Stimulated activated naive CD8-positive, alpha-beta T cell treated with anti-CD3 and anti-CD28 coated beads, Interleukin-15, Interleukin-2, amounts not matched to agents 100 U/mL and 50 U/mL, for 24 hours (primary cell): Measurements from ENCODE around the gene CLSTN2.

Experiments
- ATAC-seq: fragments of 150-1000 bp; cut with Tn5 transposase; one replicate; pipeline ENCODE4 v1.10.0; 2021
- DNase-seq: peaks from one replicate; pipeline ENCODE4 v3.0.0; 2021

The CLSTN2 gene

DNA sequence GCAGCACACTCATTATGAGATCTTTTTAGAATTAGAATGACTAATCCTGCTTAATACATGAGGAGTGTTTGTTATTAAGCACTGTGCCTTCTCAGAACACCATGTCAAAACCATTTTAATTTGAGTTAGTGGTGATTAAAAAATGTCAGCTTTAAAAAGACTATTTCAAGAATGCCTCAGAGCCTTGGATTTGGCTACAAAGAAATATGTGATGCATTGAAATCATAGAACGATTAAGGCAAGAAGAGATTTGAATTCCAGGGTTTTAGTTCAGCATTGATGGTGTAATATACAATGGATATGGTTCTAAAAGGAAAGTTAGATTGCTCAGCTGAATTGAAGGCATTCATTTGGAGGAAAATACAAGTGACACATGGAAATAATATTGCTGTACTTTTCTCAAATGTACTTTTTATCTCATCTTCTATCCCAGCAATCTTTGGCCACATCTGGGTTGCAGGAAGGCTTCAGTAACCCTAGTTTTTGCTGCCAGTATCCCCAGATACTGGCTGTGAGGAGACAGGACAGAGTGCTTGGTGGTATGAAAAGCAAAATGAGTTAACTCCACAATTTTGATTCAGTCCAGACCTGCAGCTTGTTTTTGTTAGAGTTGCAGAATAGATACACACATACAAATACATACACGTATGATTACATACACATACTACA is 303.8 kb downstream of the CLSTN2 start:
- ATAC-seq (no peak), DNase-seq (no peak)

DNA sequence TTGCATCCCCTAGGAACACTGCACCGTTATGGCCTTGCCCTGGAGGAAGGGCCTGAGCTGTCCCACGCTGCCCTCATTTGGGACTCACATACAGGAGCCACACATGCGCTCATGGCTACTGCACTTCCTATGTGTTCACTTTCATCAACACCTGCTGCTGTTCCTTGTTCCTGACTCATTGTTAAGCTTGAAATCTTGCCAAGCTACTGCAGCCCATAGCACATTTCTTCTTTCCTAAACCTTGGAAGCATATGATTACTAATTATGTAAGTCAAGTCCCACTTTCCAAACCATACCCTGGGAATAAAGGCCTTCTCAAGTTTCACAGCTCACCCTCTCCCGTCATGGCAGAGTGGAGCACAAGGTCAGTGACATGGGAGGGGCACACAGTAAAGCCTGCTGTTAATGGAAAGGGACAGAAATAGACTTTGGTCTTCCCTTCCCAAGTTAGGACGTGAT is 307.9 kb downstream of the CLSTN2 start:
- ATAC-seq (no peak), DNase-seq (no peak)

DNA sequence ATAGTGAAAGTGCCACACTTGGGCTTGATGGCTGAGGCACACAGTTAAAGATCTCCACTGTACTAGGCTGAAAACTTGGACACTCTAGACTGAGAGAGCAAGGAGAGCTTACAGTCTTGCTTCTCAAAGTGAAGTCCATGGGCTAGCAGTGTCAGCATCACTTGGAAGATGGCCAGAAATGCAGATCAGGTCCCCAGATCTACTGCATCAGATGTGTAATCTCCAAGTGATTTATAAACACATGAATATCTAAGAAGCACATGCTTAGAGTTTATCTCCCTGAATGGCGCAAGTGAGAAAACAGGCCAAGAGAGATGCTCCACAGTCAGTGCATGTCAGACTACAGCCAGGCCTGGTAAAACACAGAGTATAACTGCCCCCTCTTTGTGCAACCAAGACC is 308.6 kb downstream of the CLSTN2 start:
- DNase-seq (no peak), ATAC-seq (no peak)

DNA sequence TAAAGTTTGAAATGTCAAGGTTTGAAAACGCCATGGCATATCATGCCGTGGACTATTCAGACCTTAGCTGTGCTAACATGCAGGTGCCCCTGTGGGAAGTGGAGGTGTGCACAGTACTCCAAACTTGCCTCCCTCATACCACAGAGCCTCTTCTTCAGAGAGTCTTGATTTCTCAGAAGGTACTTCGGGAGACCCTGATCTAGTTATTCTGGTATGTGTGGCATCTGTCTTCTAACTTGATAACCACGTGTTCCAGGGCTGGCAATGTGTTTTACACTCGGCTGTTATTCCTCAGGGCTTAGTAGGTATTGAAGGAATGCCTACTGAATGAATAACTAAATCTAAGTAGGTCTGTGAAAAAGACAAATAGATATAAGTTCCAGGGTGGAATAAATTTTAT is 309.9 kb downstream of the CLSTN2 start:
- DNase-seq (no peak), ATAC-seq (no peak)

DNA sequence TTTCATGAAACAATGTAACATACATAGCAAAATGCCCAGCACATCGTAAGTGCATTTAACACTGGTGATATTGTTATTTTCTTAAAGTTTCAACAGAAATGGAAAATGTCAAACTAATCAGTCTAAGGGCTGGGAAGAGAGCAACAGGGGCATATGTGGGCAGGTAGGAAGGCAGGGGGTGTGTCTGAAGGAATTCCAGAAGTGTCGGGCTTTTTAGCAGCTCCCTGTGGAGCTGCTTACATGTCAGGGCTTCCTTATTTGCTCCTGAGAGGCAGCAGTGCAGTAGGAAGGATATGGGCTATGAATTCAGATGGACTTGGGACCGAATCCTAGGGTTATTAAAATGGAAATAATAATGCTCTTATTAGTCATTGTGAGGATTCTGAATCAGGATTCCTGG is 311.6 kb downstream of the CLSTN2 start:
- DNase-seq: no peak
- ATAC-seq: no peak

DNA sequence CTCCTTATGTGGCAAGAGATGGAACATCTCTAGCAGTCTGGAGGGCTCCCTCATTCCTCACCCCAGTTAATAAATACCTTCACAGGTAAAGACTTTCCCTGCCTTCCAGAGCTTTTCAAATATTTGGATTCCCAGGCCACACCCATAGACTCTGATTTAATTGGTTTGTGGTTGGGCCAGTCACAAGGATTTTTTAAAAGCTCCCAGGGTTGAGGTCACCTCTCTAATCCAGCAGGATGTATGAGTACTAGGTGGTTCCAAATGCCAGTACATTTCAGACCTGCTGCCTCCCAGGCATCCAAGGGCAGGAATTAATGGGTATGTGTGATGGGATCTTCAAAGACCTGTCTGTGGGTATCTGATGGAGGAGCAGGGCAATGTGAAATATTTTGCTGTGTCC is 312.8 kb downstream of the CLSTN2 start:
- ATAC-seq (no peak), DNase-seq (no peak)

DNA sequence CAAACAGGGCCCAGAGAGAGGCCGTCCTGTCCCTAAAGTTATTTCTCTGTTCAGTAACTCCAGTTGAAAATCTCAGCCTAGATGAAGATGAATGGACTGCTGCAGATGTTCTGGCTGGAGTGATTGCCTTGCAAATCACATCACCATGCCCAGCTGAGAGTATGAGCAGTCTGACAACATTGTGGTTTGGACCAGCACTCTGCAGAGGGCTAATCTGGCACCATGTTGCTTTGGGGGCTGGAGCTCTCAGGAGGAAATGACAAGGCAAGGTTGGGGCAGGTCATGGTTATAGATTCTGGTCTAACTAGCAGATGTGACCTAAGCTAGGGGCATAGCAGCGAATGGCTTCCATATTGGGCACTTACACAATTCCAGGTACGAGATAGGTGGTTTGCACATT is 314.2 kb downstream of the CLSTN2 start:
- DNase-seq (no peak), ATAC-seq (no peak)

DNA sequence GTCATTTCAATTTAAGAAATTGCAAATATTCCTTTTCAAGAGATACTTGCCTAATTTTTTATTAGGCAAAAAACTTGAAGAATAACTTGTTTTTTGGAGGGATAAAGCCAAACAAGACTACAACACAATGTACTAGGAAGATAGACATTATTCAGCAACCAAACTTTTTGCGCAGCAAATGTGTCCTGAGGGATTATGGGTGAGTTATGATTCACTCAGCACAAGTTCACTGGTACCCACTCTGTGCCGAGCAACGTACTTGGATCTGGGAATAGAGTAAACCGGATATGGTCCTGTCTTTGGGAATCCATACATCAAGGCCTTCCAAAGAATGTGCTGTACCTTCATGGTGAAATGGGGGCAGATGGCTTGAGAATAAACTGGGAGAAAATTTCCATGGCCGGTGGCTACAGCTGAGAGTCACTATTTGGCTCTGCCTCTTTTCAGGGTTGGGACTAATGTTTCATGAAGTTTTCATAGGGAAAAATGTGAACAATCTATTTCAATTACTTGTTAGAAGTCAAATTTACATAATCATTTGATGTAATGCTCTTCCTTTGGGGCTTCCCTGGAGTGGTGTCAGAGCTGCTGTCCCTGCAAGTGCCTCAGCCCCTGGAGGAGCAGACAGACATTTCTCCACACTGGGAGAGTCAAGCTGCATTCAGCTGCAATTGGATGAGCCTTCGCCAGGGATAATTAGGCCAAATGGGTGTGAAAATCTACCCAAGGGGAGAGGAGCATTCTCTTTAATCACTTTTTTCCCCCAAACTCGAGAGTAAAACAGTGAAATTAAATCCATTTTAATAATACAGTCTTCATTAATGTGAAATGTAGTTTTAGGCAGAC is 315.2 kb downstream of the CLSTN2 start:
- DNase-seq (no peak), ATAC-seq (no peak)

DNA sequence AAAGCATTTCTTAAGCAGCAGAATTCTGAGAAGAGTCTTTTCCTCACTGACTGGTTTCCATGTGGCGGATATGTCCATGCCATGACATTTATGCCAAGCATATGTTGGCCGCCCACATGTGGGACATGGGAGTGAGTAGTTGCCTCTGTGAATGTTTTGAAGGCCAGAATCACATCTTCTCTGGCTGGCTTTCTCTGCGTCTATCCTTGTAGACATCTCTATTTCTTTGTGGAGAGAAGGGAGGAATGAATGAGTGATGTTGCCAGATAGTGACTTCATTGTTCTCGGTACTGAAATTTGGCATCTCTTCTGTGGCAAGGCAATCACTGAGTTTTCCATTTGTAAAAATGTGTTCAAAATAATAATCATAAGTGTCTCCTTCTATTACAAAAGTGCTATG is 316.0 kb downstream of the CLSTN2 start:
- ATAC-seq (no peak), DNase-seq (no peak)

DNA sequence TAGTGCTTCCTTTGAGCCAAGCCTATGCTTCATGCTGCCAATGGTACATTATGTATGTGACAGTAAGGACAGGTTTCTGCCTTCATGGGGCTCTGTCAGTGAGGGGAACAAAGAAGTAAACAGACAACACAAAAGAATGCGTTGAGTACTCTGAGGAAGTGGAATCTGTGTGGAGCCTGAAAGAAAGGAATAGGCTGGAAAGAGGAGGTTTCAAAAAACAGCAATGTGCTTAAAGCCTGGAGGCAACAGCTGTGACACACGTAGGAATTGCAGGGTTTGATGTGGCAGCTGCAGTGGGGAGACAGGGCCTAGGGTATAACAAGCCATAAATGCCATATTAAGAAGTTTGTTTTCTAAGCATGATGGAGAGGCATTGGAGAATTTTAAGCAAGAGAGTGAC is 316.7 kb downstream of the CLSTN2 start:
- DNase-seq (no peak), ATAC-seq (no peak)

DNA sequence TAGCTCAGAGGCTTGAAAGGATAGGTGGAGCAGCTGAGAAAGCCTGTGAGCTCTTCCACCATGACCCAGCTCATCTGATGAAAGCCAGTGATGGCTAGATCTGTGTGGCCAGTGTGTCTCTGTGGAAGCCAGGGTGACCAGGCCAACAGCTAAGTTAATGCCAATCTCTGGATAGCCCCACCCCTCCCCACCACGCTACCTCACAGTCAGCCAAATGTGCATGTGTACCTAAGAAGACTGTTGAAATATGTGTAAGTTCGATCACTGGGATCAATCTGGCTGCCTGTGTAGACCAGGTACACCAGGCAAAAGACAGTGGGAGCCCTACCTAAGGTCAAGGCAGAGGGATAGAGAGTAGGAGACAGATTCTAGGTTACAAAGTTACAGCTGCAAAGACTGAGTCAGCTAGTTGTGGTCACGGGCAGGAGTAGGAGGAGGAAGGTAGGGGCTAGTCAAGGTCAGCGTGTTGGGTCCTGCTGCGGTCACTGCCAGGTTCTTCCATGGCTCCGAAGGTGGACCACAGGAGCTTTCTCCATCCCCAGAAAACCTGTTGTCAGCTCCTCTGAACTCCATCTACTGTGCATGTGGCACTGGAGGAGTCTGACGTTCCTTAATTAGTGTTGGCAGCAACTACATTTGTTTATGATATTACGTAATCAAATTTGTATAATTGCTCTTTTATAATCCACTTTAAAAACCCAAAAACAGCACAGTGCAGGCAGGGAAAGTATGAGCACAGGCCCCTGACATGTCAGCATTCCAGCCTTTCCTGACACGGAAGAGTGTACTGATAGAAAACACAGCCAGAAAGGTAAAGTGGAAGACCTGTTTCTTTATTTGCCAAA is 318.0 kb downstream of the CLSTN2 start:
- DNase-seq: no peak
- no peak for ATAC-seq

DNA sequence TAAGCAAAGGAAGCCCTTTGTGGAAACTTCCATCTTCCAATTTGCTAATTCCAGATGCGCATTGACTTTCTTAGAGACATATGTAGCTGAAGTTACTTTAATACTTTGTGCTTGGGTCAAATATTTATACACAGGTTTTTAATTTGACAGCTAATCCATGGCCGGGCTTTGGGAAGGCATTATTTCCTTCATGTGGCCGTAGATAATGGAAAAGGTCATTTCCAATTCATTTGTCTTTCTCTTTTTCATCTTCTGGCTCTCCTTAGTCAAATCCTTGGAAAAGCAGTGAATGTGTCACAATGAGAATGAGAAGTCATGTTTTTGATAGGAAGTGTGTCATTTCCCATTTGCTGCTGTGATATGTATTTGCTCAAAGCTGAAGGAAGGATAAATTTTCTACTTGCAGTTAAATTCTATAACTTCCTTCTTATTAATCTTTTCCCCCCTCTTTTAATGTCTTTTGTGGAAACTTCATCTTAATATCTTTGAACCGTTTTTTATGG is 323.3 kb downstream of the CLSTN2 start:
- no peak for DNase-seq
- ATAC-seq: no peak

DNA sequence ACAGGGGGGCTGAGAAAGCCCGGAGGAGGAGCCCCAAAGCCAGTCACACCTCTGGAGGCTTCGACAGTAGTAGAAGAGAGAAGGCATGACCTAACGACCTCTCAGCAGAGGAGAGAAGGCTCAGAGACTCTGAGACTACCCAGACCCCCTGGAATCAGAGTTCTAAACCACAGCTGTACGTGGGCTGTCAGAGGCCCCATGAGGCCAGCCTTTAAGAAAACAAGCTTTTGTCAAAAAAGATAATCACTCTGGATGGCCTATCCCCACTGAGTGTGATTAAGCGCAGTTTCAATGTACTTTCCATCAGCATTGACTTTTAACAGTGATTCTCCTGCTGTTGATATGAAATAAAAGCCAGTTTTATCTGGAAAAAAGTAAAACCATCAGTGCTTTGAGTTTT is 330.3 kb downstream of the CLSTN2 start:
- ATAC-seq (no peak), DNase-seq (no peak)

DNA sequence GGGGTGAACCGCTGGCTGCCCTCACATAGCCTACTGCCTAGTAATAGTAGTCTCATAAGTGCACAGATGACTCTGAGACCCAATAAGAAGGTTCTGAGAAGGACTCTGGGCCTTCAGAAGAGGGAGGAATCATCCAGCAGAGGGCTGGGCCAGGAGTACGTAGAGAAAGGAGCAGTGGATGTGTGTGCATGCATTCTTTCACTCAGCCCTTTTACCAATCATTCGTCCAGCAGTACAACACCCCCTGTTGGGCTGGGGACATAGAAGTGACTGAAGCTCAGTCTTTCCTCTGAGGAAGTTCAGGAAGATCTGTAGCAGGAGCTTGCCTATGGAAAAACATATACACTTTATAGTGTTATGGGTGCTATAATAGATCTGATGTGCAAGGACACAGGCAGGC is 333.1 kb downstream of the CLSTN2 start:
- ATAC-seq (no peak), DNase-seq (no peak)

DNA sequence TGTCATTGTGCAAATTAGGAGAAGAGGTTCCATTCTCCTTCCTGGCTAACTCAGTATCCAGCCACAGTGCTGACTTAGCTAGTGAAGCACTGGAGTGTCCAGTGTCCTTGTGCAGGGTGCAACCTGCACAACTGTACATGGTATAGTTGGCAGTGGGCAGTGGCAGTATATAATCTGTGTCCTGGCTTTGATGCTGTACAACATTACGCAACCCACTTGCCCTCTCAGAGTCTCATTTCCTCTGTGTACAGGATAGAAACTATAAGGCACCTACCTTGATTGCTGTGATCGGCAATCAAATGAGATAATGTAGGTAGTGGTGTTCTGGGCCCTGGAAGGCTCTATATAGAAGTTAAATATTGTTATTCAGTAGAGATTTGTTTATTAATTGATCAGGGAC is 333.6 kb downstream of the CLSTN2 start:
- ATAC-seq (no peak), DNase-seq (no peak)

DNA sequence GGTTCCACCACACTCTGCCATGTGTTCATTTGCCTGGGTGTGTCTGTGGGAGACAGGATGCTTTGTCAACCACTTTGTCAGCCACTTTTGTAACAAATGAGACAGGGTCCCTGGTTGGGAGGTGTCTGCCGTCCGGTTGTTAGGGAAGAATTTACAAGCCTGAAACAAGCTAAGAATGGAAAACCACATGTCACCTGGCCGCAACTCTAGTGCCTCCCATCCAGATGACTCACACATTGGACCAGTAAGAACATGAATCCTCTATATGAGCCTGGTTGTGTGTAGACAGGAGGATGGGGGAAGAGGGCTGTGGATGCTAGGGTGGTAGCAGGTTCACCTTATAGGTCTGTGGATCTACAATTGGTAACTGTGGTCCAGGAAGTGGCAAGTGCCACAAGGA is 335.3 kb downstream of the CLSTN2 start:
- DNase-seq: no peak
- ATAC-seq: no peak

DNA sequence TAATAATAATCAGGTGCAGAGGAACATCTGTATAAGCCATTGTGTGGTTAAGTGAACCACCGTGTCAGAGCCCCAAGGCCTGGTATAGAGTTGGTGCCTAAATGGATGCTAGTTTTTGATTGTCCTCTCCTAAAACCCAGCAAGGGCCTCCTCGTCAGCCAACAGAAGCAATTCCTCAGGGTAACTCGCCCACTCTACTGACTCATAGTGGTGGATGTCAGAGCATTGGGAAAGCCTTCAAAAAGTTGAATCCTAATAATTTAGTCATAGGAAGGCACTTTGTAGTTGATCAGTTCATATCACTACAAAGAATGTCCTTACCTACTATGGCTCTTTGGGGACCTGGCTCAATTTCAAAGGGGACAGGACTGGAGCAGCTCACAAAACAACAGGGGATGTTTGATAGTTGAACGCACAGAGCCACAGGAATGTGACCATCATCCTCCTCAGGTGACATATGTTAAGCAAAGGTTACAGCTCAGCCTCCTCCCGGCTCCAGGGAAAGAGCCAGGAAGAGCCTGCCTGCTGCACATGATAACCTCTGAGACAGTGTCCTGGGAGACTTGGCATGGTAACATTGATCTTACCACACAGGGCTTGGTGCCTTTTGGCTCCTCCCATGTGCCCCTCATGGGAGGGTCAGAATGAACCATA is 338.7 kb downstream of the CLSTN2 start:
- DNase-seq (no peak), ATAC-seq (no peak)

DNA sequence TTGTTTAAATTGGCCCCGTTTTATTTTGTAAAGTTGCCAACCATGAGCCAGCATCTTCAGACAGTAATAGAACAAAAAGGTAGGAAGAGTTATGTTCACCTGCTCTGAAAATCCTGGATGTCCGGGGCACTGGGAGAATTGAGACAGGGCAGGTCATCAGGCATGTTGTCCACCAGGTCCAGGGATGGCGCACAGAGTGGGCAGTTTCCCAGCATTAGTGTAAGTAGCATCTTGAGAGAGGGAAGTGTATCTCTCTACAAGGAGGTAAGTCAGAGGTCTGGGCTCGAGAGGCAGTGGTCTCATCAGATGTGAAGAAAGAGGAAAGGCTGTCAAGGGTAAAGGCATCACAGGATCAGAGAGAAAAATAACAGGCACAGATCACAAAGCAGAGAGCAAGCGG is 339.4 kb downstream of the CLSTN2 start:
- ATAC-seq: no peak
- DNase-seq: no peak

DNA sequence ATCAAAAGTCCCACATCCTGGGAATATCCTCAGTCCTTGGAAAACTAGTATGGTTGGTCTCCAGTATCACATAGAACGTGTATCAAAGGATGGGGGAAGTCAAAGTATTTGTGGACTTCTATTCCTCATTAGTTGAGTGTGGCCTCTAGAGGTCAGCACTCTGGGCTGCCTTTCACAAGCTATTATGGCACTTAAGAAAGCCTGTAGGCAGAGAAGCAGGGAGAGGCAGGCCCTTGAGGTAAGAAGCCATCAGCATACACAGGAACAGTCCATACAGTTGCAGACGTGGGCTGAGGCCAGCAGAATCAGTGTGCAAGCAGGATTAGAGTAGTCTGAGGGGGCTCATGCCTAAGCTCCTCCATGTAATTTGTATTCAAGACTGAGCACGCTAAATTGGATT is 341.7 kb downstream of the CLSTN2 start:
- DNase-seq (no peak), ATAC-seq (no peak)

DNA sequence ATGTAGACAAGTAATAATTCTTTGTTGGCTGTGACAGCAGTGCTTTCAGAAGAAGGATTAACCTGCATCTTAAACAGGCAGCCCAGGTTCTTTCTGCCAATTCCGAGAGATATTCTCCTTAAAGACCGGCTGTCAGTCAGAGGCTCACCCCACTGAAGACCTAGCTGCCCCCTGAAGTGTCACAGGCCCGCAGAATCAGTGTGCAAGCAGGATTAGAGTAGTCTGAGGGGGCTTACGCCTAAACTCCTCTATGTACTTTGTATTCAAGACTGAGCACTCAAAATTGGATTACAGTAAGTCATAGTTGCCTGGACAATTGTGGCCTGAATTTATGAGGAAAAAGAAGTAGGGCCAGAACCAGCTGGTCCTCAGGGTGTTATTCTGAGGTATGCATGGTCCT is 342.9 kb downstream of the CLSTN2 start:
- DNase-seq (no peak), ATAC-seq (no peak)

DNA sequence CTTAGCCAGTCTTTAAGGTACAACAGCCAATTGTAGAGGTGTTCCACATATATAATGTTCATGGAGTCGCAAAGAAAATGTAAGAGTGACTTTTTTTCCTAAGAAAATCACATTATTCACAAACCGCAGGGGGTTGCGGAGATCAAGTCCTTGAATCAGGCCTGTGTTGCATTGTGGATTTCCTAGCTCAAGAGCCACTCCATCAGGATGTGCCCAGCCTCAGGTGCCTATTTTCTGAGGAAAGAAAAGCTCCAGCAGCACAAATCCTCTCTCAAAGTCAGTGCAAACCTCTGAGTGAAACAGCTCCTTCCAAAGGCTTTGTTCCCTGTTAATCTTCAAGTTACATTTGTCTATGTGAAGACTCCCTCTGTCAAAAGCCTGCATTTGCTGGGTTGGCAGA is 349.4 kb downstream of the CLSTN2 start:
- DNase-seq (no peak), ATAC-seq (no peak)

DNA sequence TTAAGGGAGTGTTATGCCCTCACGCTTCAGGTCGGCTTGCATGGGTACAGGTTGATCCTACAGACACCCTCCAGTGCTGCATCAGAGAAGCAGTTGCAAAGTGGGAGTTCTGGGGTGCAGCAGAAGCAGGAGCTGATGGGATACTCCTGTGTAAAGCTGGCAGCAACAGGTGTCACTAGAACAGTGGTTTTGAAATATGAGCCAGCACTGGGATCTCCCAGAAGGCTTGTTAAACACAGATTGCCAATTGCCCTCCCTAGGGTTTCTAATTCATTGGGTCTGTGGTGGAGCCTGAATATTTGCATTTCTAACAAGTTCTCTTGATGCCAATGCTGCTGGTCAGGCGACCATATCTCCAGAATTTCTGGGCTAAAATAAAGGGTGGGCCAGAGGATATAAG is 350.4 kb downstream of the CLSTN2 start:
- ATAC-seq (no peak), DNase-seq (no peak)
